ENCODE data around the gene PEA15. TPM values are rescaled to one million over a fixed set of nuclear protein-coding genes. Genes with fewer than 3 reads are reported as not detected.
A peak's percentile ranks its signal among the peaks of the same experiment; 100 is the strongest.

PEA15 gene
- total and polyA plus RNA-seq, 9 of the 15 experiments (the other 6 are each of a cell fraction or from before 2014, with no cell fraction given): 8.2 to 175 (median 35.4) TPM

DNA sequence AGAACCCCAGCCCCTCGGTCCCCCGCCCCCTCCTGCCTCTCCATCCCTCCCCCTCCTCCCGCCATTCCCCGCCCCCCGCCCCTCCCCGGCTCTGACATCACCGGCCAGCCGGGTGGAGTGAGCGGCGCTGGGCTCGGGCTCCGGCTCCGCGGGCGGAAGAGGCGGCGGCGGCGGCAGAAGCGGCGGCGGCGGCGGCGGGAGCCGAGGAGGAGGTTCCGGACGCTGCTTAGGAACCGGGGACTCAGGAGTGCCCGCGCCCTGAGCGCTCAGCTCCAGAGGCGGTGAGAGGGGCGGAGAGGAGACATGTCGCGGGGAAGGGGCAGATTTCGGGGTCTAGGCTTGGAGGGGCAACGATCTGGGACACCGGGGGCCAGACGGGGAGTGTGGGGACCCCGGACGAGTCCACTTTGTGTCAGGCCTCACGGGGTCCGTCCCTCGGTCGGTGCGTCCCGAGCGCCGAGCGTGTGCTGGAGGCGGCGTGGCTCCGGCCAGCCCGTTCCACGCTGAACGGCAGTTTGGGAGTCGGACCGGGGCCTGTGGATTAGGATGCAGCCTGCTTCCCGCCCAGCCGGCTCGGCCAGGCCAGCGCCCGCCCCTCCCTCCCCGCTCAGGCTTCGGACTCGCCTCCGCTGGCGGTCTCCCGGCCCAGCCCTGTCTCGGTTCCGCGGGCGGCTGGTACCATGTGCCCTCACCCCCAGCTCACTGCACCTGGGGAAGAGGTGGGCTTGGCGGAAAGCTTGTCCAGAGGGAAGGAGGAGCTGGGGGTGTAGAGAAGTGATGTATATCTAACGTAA, at the start of gene PEA15 (continued):
- TF ChIP-seq, protein P1, sequence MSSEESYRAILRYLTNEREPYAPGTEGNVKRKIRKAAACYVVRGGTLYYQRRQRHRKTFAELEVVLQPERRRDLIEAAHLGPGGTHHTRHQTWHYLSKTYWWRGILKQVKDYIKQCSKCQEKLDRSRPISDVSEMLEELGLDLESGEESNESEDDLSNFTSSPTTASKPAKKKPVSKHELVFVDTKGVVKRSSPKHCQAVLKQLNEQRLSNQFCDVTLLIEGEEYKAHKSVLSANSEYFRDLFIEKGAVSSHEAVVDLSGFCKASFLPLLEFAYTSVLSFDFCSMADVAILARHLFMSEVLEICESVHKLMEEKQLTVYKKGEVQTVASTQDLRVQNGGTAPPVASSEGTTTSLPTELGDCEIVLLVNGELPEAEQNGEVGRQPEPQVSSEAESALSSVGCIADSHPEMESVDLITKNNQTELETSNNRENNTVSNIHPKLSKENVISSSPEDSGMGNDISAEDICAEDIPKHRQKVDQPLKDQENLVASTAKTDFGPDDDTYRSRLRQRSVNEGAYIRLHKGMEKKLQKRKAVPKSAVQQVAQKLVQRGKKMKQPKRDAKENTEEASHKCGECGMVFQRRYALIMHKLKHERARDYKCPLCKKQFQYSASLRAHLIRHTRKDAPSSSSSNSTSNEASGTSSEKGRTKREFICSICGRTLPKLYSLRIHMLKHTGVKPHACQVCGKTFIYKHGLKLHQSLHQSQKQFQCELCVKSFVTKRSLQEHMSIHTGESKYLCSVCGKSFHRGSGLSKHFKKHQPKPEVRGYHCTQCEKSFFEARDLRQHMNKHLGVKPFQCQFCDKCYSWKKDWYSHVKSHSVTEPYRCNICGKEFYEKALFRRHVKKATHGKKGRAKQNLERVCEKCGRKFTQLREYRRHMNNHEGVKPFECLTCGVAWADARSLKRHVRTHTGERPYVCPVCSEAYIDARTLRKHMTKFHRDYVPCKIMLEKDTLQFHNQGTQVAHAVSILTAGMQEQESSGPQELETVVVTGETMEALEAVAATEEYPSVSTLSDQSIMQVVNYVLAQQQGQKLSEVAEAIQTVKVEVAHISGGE (CRISPR knock-in tag; IDR thresholded peaks at IDR 0.05): peak in 1 of 3 experiments; percentile 74; a peak in 2 of 6 replicates
- TF ChIP-seq FOXA1 (IDR thresholded peaks at IDR 0.05; ENCODE audit: borderline replicate concordance) (no peak), PHF20 (IDR thresholded peaks at IDR 0.05; ENCODE audit: partially characterized antibody) (peak; percentile 68), PHF21A (IDR thresholded peaks at IDR 0.05; ENCODE audit: borderline replicate concordance, low read depth) (no peak), CTBP1 (IDR thresholded peaks at IDR 0.05; ENCODE audit: borderline replicate concordance) (peak; percentile 57; the same call in 1 of the 2 replicates), RBM22 (IDR thresholded peaks at IDR 0.05; ENCODE audit: low read depth, low read length, poor library complexity, severe bottlenecking) (no peak), NCOA1 (IDR thresholded peaks at IDR 0.05; ENCODE audit: low read depth) (no peak), ZNF707 (CRISPR knock-in tag; conservative IDR thresholded peaks at IDR 0.05) (no peak)
- TF ChIP-seq, protein P2, sequence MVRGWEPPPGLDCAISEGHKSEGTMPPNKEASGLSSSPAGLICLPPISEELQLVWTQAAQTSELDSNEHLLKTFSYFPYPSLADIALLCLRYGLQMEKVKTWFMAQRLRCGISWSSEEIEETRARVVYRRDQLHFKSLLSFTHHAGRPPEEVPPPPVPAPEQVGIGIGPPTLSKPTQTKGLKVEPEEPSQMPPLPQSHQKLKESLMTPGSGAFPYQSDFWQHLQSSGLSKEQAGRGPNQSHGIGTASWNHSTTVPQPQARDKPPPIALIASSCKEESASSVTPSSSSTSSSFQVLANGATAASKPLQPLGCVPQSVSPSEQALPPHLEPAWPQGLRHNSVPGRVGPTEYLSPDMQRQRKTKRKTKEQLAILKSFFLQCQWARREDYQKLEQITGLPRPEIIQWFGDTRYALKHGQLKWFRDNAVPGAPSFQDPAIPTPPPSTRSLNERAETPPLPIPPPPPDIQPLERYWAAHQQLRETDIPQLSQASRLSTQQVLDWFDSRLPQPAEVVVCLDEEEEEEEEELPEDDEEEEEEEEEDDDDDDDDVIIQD (CRISPR knock-in tag; IDR thresholded peaks at IDR 0.05): no peak
- TF ChIP-seq, protein P3, sequence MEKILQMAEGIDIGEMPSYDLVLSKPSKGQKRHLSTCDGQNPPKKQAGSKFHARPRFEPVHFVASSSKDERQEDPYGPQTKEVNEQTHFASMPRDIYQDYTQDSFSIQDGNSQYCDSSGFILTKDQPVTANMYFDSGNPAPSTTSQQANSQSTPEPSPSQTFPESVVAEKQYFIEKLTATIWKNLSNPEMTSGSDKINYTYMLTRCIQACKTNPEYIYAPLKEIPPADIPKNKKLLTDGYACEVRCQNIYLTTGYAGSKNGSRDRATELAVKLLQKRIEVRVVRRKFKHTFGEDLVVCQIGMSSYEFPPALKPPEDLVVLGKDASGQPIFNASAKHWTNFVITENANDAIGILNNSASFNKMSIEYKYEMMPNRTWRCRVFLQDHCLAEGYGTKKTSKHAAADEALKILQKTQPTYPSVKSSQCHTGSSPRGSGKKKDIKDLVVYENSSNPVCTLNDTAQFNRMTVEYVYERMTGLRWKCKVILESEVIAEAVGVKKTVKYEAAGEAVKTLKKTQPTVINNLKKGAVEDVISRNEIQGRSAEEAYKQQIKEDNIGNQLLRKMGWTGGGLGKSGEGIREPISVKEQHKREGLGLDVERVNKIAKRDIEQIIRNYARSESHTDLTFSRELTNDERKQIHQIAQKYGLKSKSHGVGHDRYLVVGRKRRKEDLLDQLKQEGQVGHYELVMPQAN (IDR thresholded peaks at IDR 0.05; ENCODE audit: borderline replicate concordance): peak; percentile 76; the same call in 1 of the 2 replicates
- TF ChIP-seq, protein P4, sequence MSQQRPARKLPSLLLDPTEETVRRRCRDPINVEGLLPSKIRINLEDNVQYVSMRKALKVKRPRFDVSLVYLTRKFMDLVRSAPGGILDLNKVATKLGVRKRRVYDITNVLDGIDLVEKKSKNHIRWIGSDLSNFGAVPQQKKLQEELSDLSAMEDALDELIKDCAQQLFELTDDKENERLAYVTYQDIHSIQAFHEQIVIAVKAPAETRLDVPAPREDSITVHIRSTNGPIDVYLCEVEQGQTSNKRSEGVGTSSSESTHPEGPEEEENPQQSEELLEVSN (IDR thresholded peaks at IDR 0.05; ENCODE audit: borderline replicate concordance in 1 of 2, extremely low read depth in 1 of 2, insufficient read depth in 1 of 2, insufficient read length in 1 of 2, low read depth in 1 of 2, low read length in 1 of 2, poor library complexity in 1 of 2, severe bottlenecking in 1 of 2): peak in 1 of 2 experiments; percentile 77
- TF ChIP-seq, protein P5, sequence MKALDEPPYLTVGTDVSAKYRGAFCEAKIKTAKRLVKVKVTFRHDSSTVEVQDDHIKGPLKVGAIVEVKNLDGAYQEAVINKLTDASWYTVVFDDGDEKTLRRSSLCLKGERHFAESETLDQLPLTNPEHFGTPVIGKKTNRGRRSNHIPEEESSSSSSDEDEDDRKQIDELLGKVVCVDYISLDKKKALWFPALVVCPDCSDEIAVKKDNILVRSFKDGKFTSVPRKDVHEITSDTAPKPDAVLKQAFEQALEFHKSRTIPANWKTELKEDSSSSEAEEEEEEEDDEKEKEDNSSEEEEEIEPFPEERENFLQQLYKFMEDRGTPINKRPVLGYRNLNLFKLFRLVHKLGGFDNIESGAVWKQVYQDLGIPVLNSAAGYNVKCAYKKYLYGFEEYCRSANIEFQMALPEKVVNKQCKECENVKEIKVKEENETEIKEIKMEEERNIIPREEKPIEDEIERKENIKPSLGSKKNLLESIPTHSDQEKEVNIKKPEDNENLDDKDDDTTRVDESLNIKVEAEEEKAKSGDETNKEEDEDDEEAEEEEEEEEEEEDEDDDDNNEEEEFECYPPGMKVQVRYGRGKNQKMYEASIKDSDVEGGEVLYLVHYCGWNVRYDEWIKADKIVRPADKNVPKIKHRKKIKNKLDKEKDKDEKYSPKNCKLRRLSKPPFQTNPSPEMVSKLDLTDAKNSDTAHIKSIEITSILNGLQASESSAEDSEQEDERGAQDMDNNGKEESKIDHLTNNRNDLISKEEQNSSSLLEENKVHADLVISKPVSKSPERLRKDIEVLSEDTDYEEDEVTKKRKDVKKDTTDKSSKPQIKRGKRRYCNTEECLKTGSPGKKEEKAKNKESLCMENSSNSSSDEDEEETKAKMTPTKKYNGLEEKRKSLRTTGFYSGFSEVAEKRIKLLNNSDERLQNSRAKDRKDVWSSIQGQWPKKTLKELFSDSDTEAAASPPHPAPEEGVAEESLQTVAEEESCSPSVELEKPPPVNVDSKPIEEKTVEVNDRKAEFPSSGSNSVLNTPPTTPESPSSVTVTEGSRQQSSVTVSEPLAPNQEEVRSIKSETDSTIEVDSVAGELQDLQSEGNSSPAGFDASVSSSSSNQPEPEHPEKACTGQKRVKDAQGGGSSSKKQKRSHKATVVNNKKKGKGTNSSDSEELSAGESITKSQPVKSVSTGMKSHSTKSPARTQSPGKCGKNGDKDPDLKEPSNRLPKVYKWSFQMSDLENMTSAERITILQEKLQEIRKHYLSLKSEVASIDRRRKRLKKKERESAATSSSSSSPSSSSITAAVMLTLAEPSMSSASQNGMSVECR (CRISPR knock-in tag; IDR thresholded peaks at IDR 0.05): peak; percentile 52; the same call in 1 of the 2 replicates
